ENCODE measurements around the gene CYP2A6.

The CYP2A6 gene

GRCh38 chr19:40803170-40803856, 46.9 kb downstream of the CYP2A6 start:
- in situ Hi-C loops (cut with MboI; ENCODE audit: low sequenced_read_pairs): no loop called here

GRCh38 chr19:40802300-40803169, 47.7 kb downstream of the CYP2A6 start:
- in situ Hi-C loops (cut with MboI; ENCODE audit: low sequenced_read_pairs): no loop called here

GRCh38 chr19:40801426-40802299, 48.6 kb downstream of the CYP2A6 start:
- in situ Hi-C loops (cut with MboI; ENCODE audit: low sequenced_read_pairs): no loop called here

- in situ Hi-C loops (cut with MboI; ENCODE audit: low sequenced_read_pairs): no loop called here
Observed at GRCh38 chr19:40800997-40801377, 49.3 kb downstream of the CYP2A6 start.

- in situ Hi-C loops (cut with MboI; ENCODE audit: low sequenced_read_pairs): no loop called here
Observed at GRCh38 chr19:40800339-40800996, 49.8 kb downstream of the CYP2A6 start.

- in situ Hi-C loops (cut with MboI; ENCODE audit: low sequenced_read_pairs): no loop called here
Observed at GRCh38 chr19:40799558-40800338, 50.5 kb downstream of the CYP2A6 start.

- in situ Hi-C loops (cut with MboI; ENCODE audit: low sequenced_read_pairs): no loop called here
Observed at GRCh38 chr19:40798683-40799557, 51.3 kb downstream of the CYP2A6 start, which contains the start of gene EGLN2. EGLN2 (plus strand) TSS chr19:40799191; CDS start chr19:40800573, 1,382 bp downstream.

GRCh38 chr19:40797963-40798682, 52.1 kb downstream of the CYP2A6 start:
- in situ Hi-C loops (cut with MboI; ENCODE audit: low sequenced_read_pairs): no loop called here

GRCh38 chr19:40797166-40797962, 52.9 kb downstream of the CYP2A6 start:
- in situ Hi-C loops (cut with MboI; ENCODE audit: low sequenced_read_pairs): no loop called here
